Uterus (tissue), 2 donors: ENCODE data around the gene RIMS4.

Source experiments
- CTCF ChIP-seq, 4 experiments: fragments of 200-600 bp in 2 of 4; fragments of 450-650 bp in 2 of 4; sonication (generic) in 2 of 4; IDR thresholded peaks; one replicate each; pipeline ENCODE4 v1.5.1; 2016 to 2019; ENCODE audit warnings: antibody characterized with exemption in 4 of 4, mild to moderate bottlenecking in 2 of 4, moderate library complexity in 1 of 4
- POLR2A ChIP-seq, 2 donors: fragments of 450-650 bp; IDR thresholded peaks; one replicate each; pipeline ENCODE4 v1.6.1; 2016; ENCODE audit warnings: antibody characterized with exemption in 2 of 2, mild to moderate bottlenecking in 1 of 2, moderate library complexity in 1 of 2

DNA sequence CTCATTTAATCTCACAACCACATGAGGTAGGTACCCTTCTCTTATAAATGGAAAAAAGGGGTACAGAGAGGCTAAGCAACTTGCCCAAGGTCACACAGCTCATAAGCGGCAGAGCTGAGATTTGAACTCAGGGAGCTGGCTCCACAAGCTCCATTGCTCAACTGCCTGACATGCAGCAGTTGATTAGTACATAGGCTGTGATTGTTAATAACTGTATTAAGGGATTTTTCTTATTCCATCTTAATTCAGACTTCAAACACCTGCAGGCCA, 88.6 kb downstream of the RIMS4 start:
- TF ChIP-seq CTCF (IDR thresholded peaks at IDR 0.05) (no peak), POLR2A (IDR thresholded peaks at IDR 0.05) (no peak)
